IMR-90 (cell line): Measurements from ENCODE around the gene TOMM7. TPM values are rescaled to one million over a fixed set of nuclear protein-coding genes. Genes with fewer than 3 reads are reported as not detected.
A peak's percentile ranks its signal among the peaks of the same experiment; 100 is the strongest.

Experiments
- ATAC-seq: fragments of 200-7000 bp; cut with Tn5 transposase; 2 replicates; pipeline ENCODE4 v1.9.1; 2020; ENCODE audit warnings: low read depth, mild to moderate bottlenecking, moderate library complexity
- BruUV-seq: library from RNA; stranded (reverse); fragments of 400-500 nt; replicated peaks from 2 replicates; lab custom pipeline; 2021; lab: Mats Ljungman, UMichigan
- CTCF ChIA-PET: fragments of 300-600 bp; formaldehyde crosslinking; extraction: SDS; loops from one replicate; lab custom pipeline; 2021; ENCODE audit warnings: antibody characterized with exemption; lab: Yijun Ruan, JAX
- POLR2A ChIA-PET: fragments of 300-600 bp; sonication (Branson Sonifier 250); formaldehyde crosslinking; loops from one replicate; lab custom pipeline; 2022; ENCODE audit warnings: antibody characterized with exemption; ENCODE audit not compliant: unreplicated experiment; lab: Charles Lee
- DNase-seq: peaks from one replicate; pipeline ENCODE4 v3.0.0; 2013
- H2AFZ ChIP-seq: replicated peaks from 2 replicates; pipeline ENCODE3; 2013; ENCODE audit warnings: low read length, mild to moderate bottlenecking; ENCODE audit not compliant: poor library complexity
- H2AK5ac ChIP-seq: 2 replicates; pipeline ENCODE4 v1.6.1; 2013; ENCODE audit warnings: low read depth, low read length, inconsistent platforms
- H2AK9ac ChIP-seq: replicated peaks from 2 replicates; pipeline ENCODE3; 2013; ENCODE audit warnings: mild to moderate bottlenecking, low read depth, low read length, moderate library complexity; ENCODE audit not compliant: poor library complexity
- H2BK120ac ChIP-seq: 2 replicates; pipeline ENCODE4 v1.6.1; 2013; ENCODE audit warnings: low read depth, low read length, inconsistent platforms
- H2BK15ac ChIP-seq: 3 replicates; pipeline ENCODE4 v1.6.1; 2013; ENCODE audit warnings: low read depth, low read length, inconsistent platforms
- H2BK20ac ChIP-seq: 2 replicates; pipeline ENCODE4 v1.6.1; 2013; ENCODE audit warnings: low read depth, mild to moderate bottlenecking, inconsistent platforms, low read length, moderate library complexity
- H2BK5ac ChIP-seq: 2 replicates; pipeline ENCODE4 v1.6.1; 2013; ENCODE audit warnings: mild to moderate bottlenecking, low read depth, low read length, inconsistent platforms; ENCODE audit not compliant: poor library complexity, severe bottlenecking
- H3K14ac ChIP-seq: replicated peaks from 2 replicates; pipeline ENCODE4 v1.6.1; 2013; ENCODE audit warnings: low read depth, low read length, inconsistent platforms
- H3K18ac ChIP-seq: 2 replicates; pipeline ENCODE4 v1.6.1; 2013; ENCODE audit warnings: low read depth, low read length, control low read depth
- H3K23ac ChIP-seq: 2 replicates; pipeline ENCODE4 v1.6.1; 2013; ENCODE audit warnings: low read depth, low read length, inconsistent platforms
- H3K27ac ChIP-seq: 2 replicates; pipeline ENCODE4 v1.5.1; 2013; ENCODE audit warnings: mild to moderate bottlenecking, control low read depth, low read length; ENCODE audit not compliant: insufficient read depth
- H3K27me3 ChIP-seq: 2 replicates; pipeline ENCODE4 v1.6.1; 2013; ENCODE audit warnings: low read length; ENCODE audit not compliant: control insufficient read depth, insufficient read depth
- H3K36me3 ChIP-seq: 2 replicates; pipeline ENCODE4 v1.6.1; 2013; ENCODE audit warnings: low read length, mixed read lengths; ENCODE audit not compliant: control insufficient read depth, insufficient read depth
- H3K4ac ChIP-seq: 2 replicates; pipeline ENCODE4 v1.6.1; 2013; ENCODE audit warnings: low read depth, low read length, inconsistent platforms
- H3K4me1 ChIP-seq: 2 replicates; pipeline ENCODE4 v1.6.1; 2013; ENCODE audit warnings: low read length, mixed read lengths; ENCODE audit not compliant: control insufficient read depth, insufficient read depth
- H3K4me2 ChIP-seq: 2 replicates; pipeline ENCODE4 v1.6.1; 2013; ENCODE audit warnings: low read depth, mild to moderate bottlenecking, control low read depth, low read length, moderate library complexity
- H3K4me3 ChIP-seq: 2 replicates; pipeline ENCODE4 v1.5.1; 2013; ENCODE audit warnings: low read depth, mild to moderate bottlenecking, control low read depth, low read length, moderate library complexity; ENCODE audit not compliant: insufficient read depth
- H3K56ac ChIP-seq: 2 replicates; pipeline ENCODE4 v1.6.1; 2013; ENCODE audit warnings: low read length, inconsistent platforms; ENCODE audit not compliant: insufficient read depth; ENCODE audit errors: extremely low read depth
- H3K79me1 ChIP-seq, 2 experiments: 2 replicates each; pipeline ENCODE4 v1.6.1; 2013; ENCODE audit warnings: low read length in 2 of 2, inconsistent platforms in 1 of 2, low read depth in 1 of 2
- H3K9ac ChIP-seq: 2 replicates; pipeline ENCODE4 v1.6.1; 2013; ENCODE audit warnings: low read depth, low read length, control low read depth
- H3K9me1 ChIP-seq: 2 replicates; pipeline ENCODE4 v1.6.1; 2013; ENCODE audit warnings: low read length, inconsistent platforms; ENCODE audit not compliant: insufficient read depth
- H3K9me3 ChIP-seq: 2 replicates; pipeline ENCODE4 v1.6.1; 2013; ENCODE audit warnings: low read length; ENCODE audit not compliant: control insufficient read depth, insufficient read depth
- H4K20me1 ChIP-seq: 2 replicates; pipeline ENCODE4 v1.6.1; 2013; ENCODE audit warnings: low read length, inconsistent platforms; ENCODE audit not compliant: insufficient read depth
- H4K5ac ChIP-seq: 2 replicates; pipeline ENCODE4 v1.6.1; 2013; ENCODE audit warnings: mild to moderate bottlenecking, low read depth, low read length, control low read depth
- H4K8ac ChIP-seq, 2 experiments: 2 replicates each; pipeline ENCODE4 v1.6.1; 2013; ENCODE audit warnings: low read depth in 2 of 2, low read length in 2 of 2, control low read depth in 1 of 2, inconsistent platforms in 1 of 2
- H4K91ac ChIP-seq: 2 replicates; pipeline ENCODE4 v1.6.1; 2013; ENCODE audit warnings: low read depth, low read length, inconsistent platforms; ENCODE audit not compliant: insufficient read depth
- CEBPB ChIP-seq: IDR thresholded peaks from 2 replicates; pipeline ENCODE4 v1.6.1; 2012; ENCODE audit warnings: low read depth, low read length, improper control_type of control experiment
- CHD1 ChIP-seq: IDR thresholded peaks from 2 replicates; pipeline ENCODE4 v1.6.1; 2012; ENCODE audit warnings: low read depth, low read length, improper control_type of control experiment
- CTCF ChIP-seq: conservative IDR thresholded peaks from 2 replicates; pipeline ENCODE4 v1.5.1; 2012; ENCODE audit warnings: mild to moderate bottlenecking, low read depth, low read length, improper control_type of control experiment
- MAFK ChIP-seq: IDR thresholded peaks from 2 replicates; pipeline ENCODE4 v1.6.1; 2012; ENCODE audit warnings: low read depth, low read length, improper control_type of control experiment
- MAZ ChIP-seq: IDR thresholded peaks from 2 replicates; pipeline ENCODE4 v1.6.1; 2012; ENCODE audit warnings: low read depth, mild to moderate bottlenecking, low read length, improper control_type of control experiment, moderate library complexity, borderline replicate concordance
- MXI1 ChIP-seq: IDR thresholded peaks from 2 replicates; pipeline ENCODE4 v1.6.1; 2012; ENCODE audit warnings: low read depth, mild to moderate bottlenecking, low read length, moderate library complexity, borderline replicate concordance
- NFE2L2 ChIP-seq: fragments of 150-350 bp; IDR thresholded peaks from 2 replicates; pipeline ENCODE4 v1.6.1; 2016; ENCODE audit warnings: low read depth, mild to moderate bottlenecking, low read length
- POLR2A ChIP-seq: IDR thresholded peaks from 2 replicates; pipeline ENCODE4 v1.6.1; 2012; ENCODE audit warnings: mild to moderate bottlenecking, low read depth, low read length
- RAD21 ChIP-seq: IDR thresholded peaks from 2 replicates; pipeline ENCODE4 v1.6.1; 2012; ENCODE audit warnings: low read length, improper control_type of control experiment
- RCOR1 ChIP-seq: IDR thresholded peaks from 2 replicates; pipeline ENCODE4 v1.6.1; 2012; ENCODE audit warnings: mild to moderate bottlenecking, low read length, improper control_type of control experiment; ENCODE audit not compliant: insufficient replicate concordance
- SMC3 ChIP-seq: fragments of 150-350 bp; IDR thresholded peaks from 2 replicates; pipeline ENCODE4 v1.6.1; 2016; ENCODE audit warnings: low read depth, mild to moderate bottlenecking, antibody characterized with exemption, low read length, moderate library complexity
- WGBS, 2 experiments: methylation state at CpG; one replicate each; pipeline versions ENCODE4 v1.1.5 to v1.1.7; 2013; ENCODE audit warnings: missing lambda C conversion rate in 2 of 2; ENCODE audit not compliant: insufficient read length in 1 of 2; ENCODE audit errors: extremely low coverage in 2 of 2; 5-methylcytosine and 5-hydroxymethylcytosine counted together
- dilution Hi-C: fragments of 300-500 bp; cut with HindIII; formaldehyde crosslinking; loops from one replicate; pipeline ENCODE4 v1.14.3; 2018; ENCODE audit warnings: low sequenced_read_pairs; ENCODE audit not compliant: unreplicated experiment
- in situ Hi-C: fragments of 300-500 bp; cut with MboI; formaldehyde crosslinking; loops from 3 replicates; pipeline ENCODE4 v1.14.3; 2019; ENCODE audit warnings: low sequenced_read_pairs, inconsistent platforms, mixed read lengths
- intact Hi-C: fragments of 100-400 bp; cut with micrococcal nuclease; formaldehyde crosslinking; loops from 2 replicates; pipeline ENCODE4 v1.10.0; 2022
- polyA plus RNA-seq, 3 experiments: library from polyadenylated mRNA; depleted of rRNA; stranded (reverse); fragments of >200 nt; gene quantifications; 2 replicates each; pipeline ENCODE4 v1.2.3, GENCODE V29; 2012; ENCODE audit warnings: low replicate concordance in 1 of 3
- total RNA-seq: library from RNA; depleted of rRNA; stranded (reverse); fragments of >200 nt; gene quantifications from 2 replicates; pipeline ENCODE4 v1.2.3, GENCODE V29; 2012
- TF ChIP-seq, protein P1 (sequence below): fragments of 150-350 bp; IDR thresholded peaks from 2 replicates; pipeline ENCODE4 v1.6.1; 2016; ENCODE audit warnings: low read depth, mild to moderate bottlenecking, low read length, moderate library complexity, borderline replicate concordance
- TF ChIP-seq, protein P2 (sequence below): fragments of 150-350 bp; IDR thresholded peaks from 2 replicates; pipeline ENCODE4 v1.6.1; 2017; ENCODE audit warnings: mild to moderate bottlenecking, antibody characterized with exemption, low read length, low read depth

Gene TOMM7
- total and polyA plus RNA-seq, 2 of the 4 experiments (the other 2 are of a cell fraction), result 67.2 to 727 TPM

- H2BK15ac ChIP-seq, result peak overlapping the region; percentile 57; the same call in 2 of the 3 replicates
- POLR2A ChIA-PET, result no interaction called here
- peak; percentile 89 for DNase-seq
- H3K23ac ChIP-seq, result peak overlapping the region; percentile 97
- peak overlapping the region; percentile 83 for H3K18ac ChIP-seq
- peak overlapping the region; percentile 92 for H4K91ac ChIP-seq
- H3K4me1 ChIP-seq, result peaks cover 11% of the 10 kb centered on the region
- H3K9me1 ChIP-seq, result peaks cover 9% of the 10 kb centered on the region
- peak overlapping the region; percentile 94 to 96 for H4K8ac ChIP-seq
- H3K27ac ChIP-seq, result peak overlapping the region; percentile 80
- in situ Hi-C loops, result no loop called here
- H4K20me1 ChIP-seq, result peaks cover 7% of the 10 kb centered on the region; the same call in 1 of the 2 replicates
- CTCF ChIA-PET, result no interaction called here
- BruUV-seq, result no TSS peak
- WGBS, 2 experiments, result 0% methylated on average over 35 of the region's 76 CpGs; no CpG with 5 or more reads in 1 of the 2 experiments
- H3K4me2 ChIP-seq, result peak overlapping the region; percentile 85
- peak overlapping the region; percentile 87 for H2AFZ ChIP-seq
- H3K4ac ChIP-seq, result peak overlapping the region; percentile 91
- peak overlapping the region; percentile 98 for H2AK9ac ChIP-seq
- intact Hi-C loops, result loop anchor here (1.0 to 5.0 kb wide), 6 partner anchors 32 to 294 kb away; partner anchors contain the start of gene TOMM7
- peak overlapping the region; percentile 99 for H2BK5ac ChIP-seq
- H2BK120ac ChIP-seq, result peak overlapping the region; percentile 78
- ATAC-seq, result peak; percentile 78
- H3K27me3 ChIP-seq, result no peaks in the 10 kb centered on the region
- H3K9ac ChIP-seq, result peak overlapping the region; percentile 97
- no peaks in the 10 kb centered on the region for H3K9me3 ChIP-seq
- H3K14ac ChIP-seq, result peak overlapping the region; percentile 97
- peaks cover 3 to 18% of the 10 kb centered on the region in 2 experiments; a peak in 3 of 4 replicates for H3K79me1 ChIP-seq
- H4K5ac ChIP-seq, result peak overlapping the region; percentile 69
- H3K36me3 ChIP-seq, result no peaks in the 10 kb centered on the region; the same call in 1 of the 2 replicates
- peak overlapping the region; percentile 18 for H2BK20ac ChIP-seq
- peak overlapping the region; percentile 92 for H2AK5ac ChIP-seq
- peak overlapping the region; percentile 68 for H3K4me3 ChIP-seq
- dilution Hi-C loops, result no loop called here
- H3K56ac ChIP-seq, result peak overlapping the region; percentile 95
- TF ChIP-seq SMC3 (no peak), RCOR1 (no peak), MAFK (no peak), RAD21 (no peak; the same call in 1 of the 2 replicates), POLR2A (peak; percentile 91), MXI1 (peak; percentile 82; the same call in 1 of the 2 replicates), CTCF (no peak), CHD1 (peak; percentile 51; the same call in 1 of the 2 replicates), MAZ (peak; percentile 80), CEBPB (no peak), NFE2L2 (no peak)
- TF ChIP-seq, protein P1, sequence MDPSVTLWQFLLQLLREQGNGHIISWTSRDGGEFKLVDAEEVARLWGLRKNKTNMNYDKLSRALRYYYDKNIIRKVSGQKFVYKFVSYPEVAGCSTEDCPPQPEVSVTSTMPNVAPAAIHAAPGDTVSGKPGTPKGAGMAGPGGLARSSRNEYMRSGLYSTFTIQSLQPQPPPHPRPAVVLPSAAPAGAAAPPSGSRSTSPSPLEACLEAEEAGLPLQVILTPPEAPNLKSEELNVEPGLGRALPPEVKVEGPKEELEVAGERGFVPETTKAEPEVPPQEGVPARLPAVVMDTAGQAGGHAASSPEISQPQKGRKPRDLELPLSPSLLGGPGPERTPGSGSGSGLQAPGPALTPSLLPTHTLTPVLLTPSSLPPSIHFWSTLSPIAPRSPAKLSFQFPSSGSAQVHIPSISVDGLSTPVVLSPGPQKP, result no peak
- TF ChIP-seq, protein P2, sequence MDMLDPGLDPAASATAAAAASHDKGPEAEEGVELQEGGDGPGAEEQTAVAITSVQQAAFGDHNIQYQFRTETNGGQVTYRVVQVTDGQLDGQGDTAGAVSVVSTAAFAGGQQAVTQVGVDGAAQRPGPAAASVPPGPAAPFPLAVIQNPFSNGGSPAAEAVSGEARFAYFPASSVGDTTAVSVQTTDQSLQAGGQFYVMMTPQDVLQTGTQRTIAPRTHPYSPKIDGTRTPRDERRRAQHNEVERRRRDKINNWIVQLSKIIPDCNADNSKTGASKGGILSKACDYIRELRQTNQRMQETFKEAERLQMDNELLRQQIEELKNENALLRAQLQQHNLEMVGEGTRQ, result peak; percentile 88
Measured at GRCh38 chr7:22854158-22855048, 31.8 kb upstream of the TOMM7 start.
